ENCODE data around the gene ALK.

DNA sequence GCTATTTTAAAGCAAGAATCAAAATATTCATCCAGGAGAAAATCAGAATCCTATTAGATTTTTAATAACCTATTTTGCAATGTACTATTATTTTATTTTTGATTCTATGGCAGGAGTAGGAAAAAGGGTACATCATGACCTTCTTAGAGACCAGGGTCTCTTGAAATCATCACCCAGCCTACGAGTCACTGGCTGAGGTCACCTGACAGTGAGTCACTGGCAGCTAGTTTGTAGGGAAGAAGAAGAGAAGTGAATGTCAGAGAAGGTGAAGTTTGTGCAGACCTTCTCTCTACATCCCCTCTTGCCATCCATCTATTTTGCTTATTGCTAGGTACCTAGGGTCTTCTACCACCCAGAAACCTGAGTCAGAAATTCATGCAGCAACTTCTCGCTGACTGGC is 144.2 kb downstream of the ALK start:
- no peak for TF ChIP-seq CTCF (IDR thresholded peaks at IDR 0.05; ENCODE audit: low read depth, low read length)
- TF ChIP-seq EZH2phosphoT487 (IDR thresholded peaks at IDR 0.05; ENCODE audit: low read depth) = no peak
